NCI-H774 (cell line): ENCODE data around the gene NAGPA.
"Not testable (repeated sequence)": the region's sequence is repeated elsewhere in the genome, so short reads cannot be mapped to it uniquely, and the experiment has no call there.

Experiments used
- DNase-seq: peaks from one replicate; lab custom pipeline; 2025; lab: John Stamatoyannopoulos, UW

Gene NAGPA, protein sequence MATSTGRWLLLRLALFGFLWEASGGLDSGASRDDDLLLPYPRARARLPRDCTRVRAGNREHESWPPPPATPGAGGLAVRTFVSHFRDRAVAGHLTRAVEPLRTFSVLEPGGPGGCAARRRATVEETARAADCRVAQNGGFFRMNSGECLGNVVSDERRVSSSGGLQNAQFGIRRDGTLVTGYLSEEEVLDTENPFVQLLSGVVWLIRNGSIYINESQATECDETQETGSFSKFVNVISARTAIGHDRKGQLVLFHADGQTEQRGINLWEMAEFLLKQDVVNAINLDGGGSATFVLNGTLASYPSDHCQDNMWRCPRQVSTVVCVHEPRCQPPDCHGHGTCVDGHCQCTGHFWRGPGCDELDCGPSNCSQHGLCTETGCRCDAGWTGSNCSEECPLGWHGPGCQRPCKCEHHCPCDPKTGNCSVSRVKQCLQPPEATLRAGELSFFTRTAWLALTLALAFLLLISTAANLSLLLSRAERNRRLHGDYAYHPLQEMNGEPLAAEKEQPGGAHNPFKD

DNA sequence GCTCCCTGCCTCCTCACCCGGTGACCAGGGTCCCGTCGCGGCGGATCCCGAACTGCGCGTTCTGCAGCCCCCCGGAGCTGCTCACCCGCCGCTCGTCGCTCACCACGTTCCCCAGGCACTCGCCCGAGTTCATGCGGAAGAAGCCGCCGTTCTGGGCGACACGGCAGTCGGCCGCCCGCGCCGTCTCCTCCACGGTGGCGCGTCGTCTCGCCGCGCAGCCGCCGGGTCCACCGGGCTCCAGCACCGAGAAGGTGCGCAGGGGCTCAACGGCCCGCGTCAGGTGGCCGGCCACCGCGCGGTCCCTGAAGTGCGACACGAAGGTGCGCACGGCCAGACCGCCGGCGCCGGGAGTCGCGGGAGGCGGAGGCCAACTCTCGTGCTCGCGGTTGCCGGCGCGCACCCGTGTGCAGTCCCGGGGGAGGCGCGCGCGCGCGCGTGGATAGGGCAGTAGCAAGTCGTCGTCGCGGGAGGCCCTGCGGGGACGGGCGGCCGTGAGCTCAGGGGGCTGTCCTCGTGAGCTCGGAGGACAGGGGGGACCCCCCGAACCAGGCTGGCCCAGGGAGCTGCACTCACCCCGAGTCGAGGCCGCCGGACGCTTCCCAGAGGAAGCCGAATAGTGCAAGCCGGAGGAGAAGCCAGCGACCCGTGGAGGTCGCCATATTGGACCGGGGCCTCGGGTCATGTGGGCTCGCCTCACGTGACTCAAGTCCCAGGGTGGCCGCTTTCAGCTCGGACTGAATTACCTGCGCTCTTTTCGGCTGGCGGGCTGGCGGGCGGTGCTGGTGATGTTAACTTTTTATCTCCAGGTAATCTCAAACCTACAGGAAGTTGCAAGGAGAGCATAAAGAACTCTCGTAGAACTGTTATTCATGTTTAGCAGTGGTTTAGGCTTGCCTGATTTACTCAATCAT, at the start of gene NAGPA:
Gene NAGPA, minus strand, starts transcription at position 680 of the 911 bp plus-strand sequence. Its CDS starts 21 bp downstream, at position 659.
- peak; percentile 63 for DNase-seq

DNA sequence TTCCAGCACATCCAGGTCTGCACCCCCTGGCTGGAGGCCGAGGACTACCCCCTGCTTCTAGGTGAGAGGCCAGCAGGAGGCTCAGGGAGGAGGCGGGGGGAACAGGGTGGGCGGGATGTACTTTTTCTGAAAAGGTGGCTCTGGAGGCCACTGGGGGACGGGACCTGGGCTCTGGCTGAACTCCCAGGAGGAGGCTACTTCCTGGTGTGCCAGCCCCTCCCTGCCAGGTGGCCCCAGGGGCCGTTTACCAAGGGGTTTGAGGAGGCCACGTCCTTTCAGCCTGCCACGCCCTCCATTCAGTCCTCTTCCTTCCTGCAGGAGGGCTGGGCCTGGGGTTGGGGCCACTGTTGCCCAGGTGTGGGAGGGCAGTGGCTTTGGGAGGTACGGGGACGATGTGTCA, 47.3 kb upstream of the NAGPA start:
- not testable (repeated sequence) for DNase-seq

DNA sequence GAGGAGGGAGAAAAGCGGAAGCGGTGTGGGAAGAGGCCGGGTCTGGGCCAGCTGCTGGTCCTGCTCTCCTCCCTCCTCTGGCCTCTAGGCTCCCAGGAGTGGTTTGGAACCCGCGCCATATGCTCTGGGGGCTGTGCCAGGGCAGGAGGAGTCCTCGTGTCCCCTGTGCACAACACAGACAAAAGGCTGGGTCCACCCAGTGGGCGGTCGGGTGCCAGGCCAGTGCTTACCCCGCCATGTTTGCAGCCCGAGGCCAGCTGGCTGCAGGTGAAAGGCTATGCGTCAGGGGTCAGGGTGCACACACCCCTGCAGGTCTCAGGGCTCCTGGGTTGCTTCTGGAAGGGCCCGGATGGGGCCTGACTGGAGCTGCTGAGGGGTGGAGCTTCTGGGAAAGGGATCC, 46.7 kb upstream of the NAGPA start:
- not testable (repeated sequence) for DNase-seq

DNA sequence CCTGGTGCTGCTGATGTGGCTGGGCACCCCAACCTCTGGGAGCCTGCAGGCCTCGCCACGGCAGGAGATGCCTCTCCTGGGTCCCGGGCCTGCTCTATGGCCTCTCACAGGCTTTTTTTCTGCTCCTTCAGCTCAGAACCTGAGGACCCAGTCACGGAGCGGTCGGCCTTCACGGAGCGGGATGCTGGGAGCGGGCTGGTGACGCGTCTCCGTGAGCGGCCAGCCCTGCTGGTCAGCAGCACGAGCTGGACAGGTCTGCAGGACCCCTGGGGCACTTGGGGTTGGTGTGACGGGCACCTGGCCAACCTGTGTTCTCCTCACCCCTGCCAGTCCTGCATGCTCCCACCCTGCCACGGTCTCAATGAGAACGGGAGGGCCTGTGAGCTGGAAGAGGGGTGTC, 44.9 kb upstream of the NAGPA start:
- DNase-seq = no peak

DNA sequence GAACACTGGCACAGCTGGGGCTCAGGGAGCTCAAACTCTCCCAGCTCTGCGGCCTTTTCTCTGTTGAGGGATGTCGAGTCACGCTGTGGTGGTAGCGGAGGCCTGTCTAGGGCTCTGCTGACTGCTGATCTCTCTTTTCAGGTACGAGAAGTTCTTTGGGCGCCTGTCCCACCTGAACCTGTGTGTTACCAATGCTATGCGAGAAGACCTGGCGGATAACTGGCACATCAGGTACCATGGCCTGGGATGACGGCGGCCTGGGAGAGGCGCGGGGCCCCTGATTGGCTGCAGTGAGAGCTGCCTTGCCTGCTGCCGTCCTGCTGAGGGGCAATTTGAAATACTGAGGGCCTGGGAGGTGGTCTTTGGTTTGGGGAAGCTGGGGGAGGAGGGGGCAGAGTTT, 43.6 kb upstream of the NAGPA start:
- no peak for DNase-seq

DNA sequence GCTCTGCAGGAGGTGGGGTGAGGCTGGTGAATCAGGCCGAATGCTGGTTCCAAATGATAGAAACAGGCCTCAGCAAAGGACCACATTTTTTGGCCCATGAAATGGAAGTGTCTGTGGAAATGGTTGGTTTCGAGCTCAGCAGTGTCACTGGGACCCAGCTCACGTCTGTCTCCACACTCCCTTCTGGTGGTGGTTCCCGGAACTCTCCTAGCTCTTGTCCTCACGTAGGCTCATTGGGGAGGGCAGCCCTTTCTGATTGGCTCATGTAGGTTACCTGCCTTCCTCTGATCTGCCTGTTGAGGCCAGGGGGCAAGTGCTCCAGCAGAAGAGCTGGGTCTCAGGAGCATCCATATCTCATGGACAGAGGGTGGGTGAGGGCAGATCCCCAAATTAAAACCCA, 41.9 kb upstream of the NAGPA start:
- DNase-seq = no peak

DNA sequence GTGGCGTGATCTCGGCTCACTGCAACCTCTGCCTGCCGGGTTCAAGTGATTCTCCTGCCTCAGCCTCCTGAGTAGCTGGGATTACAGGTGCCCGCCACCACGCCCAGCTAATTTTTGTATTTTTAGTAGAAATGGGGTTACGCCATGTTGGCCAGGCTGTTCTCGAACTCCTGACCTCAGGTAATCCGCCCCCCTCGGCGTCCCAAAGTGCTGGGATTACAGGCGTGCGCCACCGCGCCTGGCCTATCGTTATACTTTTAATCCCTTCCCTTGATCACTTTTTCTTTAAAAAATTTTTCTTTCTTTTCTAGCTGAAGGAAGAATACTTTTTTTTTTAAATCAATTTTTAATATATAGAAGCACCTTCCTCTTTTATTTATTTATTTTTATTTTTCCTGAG, 40.0 kb upstream of the NAGPA start:
- DNase-seq = not testable (repeated sequence)

DNA sequence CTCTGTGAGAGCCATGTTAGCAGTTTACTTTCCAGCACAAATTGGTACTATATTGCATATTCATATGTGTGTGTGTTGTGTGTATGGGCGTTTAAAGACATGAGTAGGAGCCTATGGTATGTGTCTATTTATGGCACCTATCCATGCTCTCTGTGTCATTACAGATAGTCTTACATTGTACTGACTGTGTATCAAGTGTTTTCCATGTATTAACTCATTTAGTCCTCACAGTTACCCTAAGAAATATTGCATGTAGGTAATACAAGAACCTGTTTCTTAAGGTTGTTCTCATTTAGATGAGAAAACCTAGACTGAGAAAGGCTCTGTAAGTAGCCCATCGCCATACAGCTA, 39.5 kb upstream of the NAGPA start:
- no peak for DNase-seq

DNA sequence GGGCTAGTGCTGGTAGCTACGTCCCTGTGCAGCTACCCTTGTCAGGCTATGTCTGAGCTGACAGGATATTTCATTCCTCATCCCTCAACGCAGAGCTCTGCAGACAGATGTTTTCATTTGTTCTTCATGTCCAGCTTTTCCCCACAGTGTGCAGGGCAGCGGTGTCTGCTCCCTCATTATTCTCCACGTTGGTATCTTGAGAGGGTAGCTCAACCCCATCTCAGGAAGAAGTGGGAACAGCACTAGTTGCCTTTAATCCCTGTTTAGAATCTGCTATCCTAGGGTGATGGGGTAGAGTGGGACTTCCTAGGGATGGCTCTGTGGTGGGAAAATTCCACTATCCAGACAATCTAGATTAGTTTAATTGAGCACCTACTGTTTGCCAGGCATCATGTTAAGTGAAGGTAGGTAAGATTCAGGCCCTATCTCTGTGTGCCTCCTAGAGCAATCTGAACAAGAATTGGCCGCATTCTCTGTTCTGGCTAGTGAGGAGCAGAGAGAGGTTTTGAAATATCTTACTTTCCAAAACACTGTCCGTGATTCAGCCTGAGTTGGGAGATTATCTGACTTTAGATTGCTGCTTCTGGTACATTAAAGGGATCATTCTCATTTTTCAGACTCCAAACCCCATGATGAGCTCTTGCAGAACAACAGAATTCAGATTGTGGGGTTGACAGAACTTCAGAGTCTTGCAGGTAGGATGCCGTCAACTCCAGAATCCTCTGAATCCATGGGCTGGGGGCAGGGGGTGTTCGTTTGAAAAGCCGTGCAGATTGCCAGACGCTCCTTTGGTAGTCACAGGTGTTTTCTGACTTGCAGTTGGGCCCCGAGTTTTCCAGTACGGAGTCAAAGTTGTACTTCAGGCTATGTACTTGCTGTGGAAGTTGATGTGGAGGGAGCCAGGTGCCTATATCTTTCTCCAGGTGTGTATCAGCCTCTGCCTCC, 38.9 kb upstream of the NAGPA start:
- no peak for DNase-seq

DNA sequence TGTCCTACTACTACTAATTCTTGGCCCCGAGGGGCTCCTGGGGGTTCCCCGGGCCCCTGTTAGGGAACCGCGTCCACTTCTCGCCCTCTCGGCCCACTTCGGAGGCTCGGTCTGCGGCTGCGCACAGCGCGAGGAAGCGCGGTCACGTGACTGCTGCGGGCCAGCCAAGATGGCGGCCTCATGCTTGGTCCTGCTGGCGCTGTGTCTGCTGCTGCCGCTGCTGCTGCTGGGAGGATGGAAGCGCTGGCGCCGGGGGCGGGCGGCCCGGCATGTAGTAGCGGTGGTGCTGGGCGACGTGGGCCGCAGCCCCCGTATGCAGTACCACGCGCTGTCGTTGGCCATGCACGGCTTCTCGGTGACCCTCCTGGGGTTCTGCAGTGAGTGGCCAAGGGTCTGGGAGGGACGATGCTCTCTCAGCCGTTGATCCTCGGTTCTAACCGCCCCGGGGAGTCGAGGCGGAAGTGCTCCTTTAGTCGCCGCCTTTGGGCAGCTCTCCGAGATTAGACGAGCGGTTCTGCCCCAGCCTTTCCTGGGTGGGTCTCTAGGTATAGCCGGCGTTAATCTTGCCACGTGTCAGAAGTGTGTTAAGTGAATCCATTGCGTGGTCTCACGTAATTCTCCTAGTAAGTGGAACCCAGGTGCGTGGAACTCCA, 38.1 kb upstream of the NAGPA start, which contains the start of gene ALG1:
Gene ALG1, plus strand, starts transcription at position 163 of the 653 bp plus-strand sequence. Its CDS starts 7 bp downstream, at position 170.
- peak; percentile 83 for DNase-seq

DNA sequence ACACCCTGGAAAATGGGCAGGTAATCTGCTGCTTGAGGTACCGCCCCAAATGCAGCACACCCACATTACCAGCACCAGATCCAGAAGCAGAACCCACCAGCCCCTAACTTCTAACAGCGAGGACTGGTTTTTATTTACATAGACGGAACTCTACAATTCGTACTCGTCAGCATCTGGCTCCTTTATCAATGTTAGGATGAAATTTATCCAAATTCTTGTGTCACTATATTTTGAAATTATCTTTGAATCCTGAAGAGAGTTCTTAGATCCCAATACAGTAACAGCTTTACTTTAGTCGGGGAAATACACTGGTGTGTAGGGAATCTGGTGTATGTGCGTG, 37.6 kb upstream of the NAGPA start:
- no peak for DNase-seq

DNA sequence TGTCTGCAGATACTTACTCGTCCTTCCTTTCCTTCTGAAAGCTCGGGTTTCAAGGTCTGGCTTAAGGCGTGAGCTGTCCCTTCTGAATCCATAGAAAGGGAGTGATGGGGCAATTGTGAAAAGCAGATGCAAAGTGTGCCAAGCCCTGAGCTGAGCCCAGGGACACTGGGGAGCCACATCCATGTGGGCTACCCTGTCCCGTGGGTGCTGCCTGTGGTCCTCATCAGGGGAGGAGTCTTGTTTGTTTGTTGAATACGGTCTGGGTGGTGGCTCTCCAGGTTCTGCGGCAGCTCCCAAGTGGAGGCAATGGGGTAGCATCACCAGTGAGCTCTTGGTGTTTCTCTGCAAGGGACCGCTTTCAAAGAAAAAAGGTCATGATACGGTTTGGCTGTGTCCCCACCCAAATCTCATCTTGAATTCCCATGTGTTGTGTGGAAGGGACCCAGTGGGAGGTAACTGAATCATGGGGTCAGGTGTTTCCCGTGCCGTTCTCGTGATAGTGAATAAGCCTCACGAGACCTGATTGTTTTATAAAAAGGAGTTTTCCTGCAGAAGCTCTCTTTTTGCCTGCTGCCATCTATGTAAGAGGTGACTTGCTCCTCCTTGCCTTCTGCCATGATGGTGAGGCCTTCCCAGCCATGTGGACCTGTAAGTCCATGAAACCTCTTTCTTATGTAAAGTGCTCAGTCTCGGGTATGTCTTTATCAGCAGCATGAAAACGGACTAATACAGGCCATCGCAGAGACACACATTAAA, 36.9 kb upstream of the NAGPA start:
- DNase-seq = no peak

DNA sequence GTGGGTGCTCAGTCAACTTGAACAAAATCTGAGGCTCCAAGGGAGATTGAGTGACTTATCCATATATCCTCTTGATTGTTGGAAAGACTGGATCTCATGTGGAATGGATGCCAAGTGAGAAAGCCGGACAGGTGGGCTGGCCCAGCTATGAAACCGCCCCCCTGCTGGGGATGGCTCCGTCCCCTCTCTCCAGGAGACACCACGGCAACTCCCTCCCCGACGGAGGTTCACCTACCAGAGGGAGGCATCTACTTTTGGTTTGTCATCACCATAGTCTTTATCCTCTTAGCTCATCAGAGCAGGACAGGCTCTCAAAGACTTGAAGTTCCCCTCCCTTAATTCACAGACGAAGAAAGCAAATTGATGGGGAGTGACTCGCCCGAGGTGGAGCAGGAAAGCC, 36.1 kb upstream of the NAGPA start:
- no peak for DNase-seq

DNA sequence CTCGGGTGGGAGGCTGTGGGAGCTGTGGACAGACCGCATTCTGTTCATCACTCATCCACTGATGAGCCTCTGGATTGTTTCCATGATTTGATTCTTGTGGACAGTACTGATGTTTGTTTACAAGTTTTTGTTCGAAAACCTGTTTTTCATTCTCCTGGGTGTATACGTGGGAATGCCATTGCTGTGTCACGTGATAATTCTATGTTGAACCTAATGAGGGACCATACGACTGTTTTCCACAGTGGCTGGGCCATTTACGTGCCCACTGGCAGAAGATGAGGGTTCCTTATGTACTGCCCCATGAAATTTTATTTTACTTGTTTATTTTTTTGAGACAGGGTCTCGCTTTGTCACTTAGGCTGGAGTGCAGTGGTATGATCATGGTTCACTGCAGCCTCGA, 35.3 kb upstream of the NAGPA start:
- no peak for DNase-seq

DNA sequence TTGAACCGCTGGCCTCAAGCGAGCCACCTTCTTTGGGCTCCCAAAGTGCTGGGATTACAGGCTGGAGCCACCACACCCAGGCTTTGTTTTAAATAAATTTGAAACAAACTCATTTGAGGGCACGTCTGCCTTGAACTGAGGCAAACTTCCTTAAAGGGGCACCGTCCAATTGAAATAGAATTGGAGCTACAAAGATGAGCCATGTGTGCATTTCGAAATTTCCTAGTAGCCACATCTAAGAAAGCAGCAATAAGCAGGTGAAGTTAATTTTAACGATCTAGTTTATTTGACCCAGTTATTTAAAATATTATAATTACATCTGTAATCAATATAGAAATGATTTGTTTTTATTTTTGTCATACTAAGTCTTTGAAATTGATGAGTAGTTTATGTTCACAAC, 32.8 kb upstream of the NAGPA start:
- DNase-seq = no peak

DNA sequence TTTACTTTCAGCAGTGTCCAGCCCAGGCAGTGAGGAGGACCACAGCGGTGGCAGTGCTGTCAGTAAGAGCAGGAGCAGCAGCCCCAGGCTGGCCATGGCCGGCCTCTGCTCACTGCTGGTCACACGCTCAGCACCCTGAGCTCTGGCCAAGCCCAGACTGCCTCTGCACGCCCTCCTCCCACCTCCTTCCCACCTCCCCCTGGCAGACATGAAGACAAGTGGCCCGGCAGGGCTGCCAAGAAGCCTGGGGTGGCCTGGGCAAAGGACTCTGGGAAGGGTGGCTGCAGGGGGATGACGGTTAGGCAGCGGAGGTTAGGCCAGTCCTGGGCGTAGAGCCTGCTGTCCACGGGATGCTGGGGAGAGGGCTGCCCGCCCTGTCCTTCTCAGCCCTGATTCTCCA, 32.1 kb upstream of the NAGPA start, which contains the start of gene C16orf89:
Gene C16orf89, minus strand, starts transcription at position 144 of the 400 bp plus-strand sequence. Its CDS starts 48 bp downstream, at position 96.
- DNase-seq = no peak

DNA sequence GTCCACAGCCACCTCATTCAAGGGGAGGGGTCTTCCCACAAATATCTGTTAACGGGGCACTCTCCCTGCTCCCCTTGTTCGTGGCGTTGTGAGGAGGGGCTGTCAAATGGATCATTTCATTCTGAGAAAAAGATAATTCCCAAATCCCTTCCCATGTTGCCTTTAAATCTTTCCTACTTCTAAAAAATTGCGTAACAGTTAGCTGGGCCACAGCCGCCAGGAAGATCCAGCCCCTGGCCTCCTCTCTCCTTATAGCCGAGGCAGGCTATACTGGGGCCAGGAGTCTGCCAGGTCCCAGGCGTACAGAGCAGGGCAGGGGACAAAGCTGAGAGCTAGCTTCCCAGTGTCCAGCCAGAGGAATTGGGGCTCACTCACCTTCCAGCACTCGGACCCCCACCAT, 31.6 kb upstream of the NAGPA start:
- DNase-seq = no peak

DNA sequence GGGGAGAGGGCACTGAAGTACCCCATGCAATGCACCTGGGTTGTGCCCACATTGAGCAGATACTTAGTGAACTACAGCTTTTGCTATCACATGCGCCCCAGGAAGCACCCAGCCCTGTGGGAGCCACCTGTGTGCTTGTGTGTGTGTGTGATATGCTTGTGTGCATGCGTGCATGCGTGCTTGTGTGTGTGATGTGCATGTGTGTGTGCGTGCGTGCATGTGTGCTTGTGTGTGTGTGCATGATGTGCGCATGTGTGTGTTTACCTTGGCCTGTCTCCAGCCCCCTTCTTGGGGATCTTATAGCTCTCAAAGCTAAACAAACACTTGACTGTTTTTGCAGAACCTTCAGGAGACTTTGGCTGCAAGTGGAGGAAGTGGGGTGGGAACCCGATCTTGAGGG, 31.2 kb upstream of the NAGPA start:
- peak; percentile 39 for DNase-seq

DNA sequence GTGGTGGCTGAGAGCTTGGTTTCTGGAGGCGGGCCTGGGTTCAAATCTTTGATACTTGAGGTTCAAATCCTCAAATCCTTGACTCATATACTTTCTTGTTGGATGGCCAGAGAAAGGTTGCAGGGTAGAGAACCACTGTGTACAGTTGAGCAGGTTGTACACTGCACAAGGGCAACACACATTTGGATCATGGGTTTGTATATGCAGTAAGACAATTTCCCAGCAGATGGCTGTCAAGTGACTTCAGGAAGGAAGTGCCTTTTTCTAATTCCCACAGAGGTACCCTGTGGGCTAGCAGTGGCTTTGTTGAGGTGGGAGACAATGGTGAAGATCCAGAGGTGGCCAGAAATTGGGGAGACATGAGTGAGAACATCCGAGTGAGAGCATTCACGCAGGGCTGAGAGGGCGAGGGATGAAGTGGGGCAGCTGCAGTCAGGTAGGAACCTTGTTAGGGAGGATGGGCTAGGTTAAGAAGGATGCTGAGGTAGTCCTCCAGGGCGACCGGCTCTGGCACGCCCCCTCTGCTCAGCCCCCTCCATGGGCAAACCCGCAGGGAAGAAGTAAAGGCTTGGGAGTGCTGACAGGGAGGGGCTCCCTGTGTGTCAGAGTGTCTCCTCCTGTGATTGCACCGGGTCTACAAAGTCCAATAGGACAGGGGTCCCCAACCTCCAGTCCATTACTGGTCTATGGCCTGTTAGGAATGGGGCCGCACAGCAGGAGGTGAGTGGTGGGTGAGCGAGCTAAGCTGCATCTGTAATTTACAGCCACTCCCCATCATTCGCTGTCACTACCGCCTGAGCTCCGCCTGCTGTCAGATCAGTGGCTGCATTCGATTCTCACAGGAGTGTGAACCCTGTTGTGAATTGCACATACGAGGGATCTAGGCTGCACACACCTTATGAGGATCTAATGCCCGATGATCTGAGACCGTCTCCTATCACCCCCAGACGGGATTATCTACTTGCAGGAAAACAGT, 29.3 kb upstream of the NAGPA start:
- DNase-seq = no peak
